Endothelial cell of umbilical vein (primary cell): ENCODE data around the gene C14orf119.

Experiments
- EZH2 ChIP-seq: IDR thresholded peaks from 2 replicates; pipeline ENCODE4 v1.6.1; 2012; ENCODE audit warnings: borderline replicate concordance, low read depth, mild to moderate bottlenecking, moderate library complexity, low read length, inconsistent platforms; ENCODE audit not compliant: severe bottlenecking
- FOS ChIP-seq: IDR thresholded peaks from 2 replicates; pipeline ENCODE4 v1.6.1; 2011; ENCODE audit warnings: mild to moderate bottlenecking, low read length, moderate library complexity, borderline replicate concordance; ENCODE audit not compliant: insufficient read depth
- GATA2 ChIP-seq: IDR thresholded peaks from 2 replicates; pipeline ENCODE4 v1.7.0; 2011; ENCODE audit warnings: low read depth, mild to moderate bottlenecking, moderate library complexity, mixed read lengths, low read length; ENCODE audit not compliant: insufficient read length, insufficient read depth
- MYC ChIP-seq: IDR thresholded peaks from one replicate; pipeline ENCODE4 v1.6.1; 2011; ENCODE audit warnings: mild to moderate bottlenecking, low read depth, low read length
- POLR2A ChIP-seq: IDR thresholded peaks from 2 replicates; pipeline ENCODE4 v1.6.1; 2012; ENCODE audit warnings: low read depth, mild to moderate bottlenecking, control low read depth, low read length
- POLR2AphosphoS5 ChIP-seq: IDR thresholded peaks from 2 replicates; pipeline ENCODE4 v1.6.1; 2012; ENCODE audit warnings: low read depth, mild to moderate bottlenecking, control low read depth, low read length, moderate library complexity; ENCODE audit not compliant: insufficient read depth
- TF ChIP-seq, protein P1 (sequence below), 2 donors: IDR thresholded peaks; 1 replicate in 1 of 2; 2 replicates in 1 of 2; pipeline ENCODE4 v1.5.1; 2011; ENCODE audit warnings: low read length in 2 of 2, mild to moderate bottlenecking in 2 of 2, moderate library complexity in 2 of 2, control low read depth in 1 of 2, inconsistent platforms in 1 of 2, low read depth in 1 of 2; ENCODE audit not compliant: insufficient read depth in 1 of 2; ENCODE audit errors: extremely low read depth in 1 of 2
- TF ChIP-seq, protein P2 (sequence below): IDR thresholded peaks from 2 replicates; pipeline ENCODE4 v1.6.1; 2011; ENCODE audit not compliant: insufficient read depth, insufficient read length

DNA sequence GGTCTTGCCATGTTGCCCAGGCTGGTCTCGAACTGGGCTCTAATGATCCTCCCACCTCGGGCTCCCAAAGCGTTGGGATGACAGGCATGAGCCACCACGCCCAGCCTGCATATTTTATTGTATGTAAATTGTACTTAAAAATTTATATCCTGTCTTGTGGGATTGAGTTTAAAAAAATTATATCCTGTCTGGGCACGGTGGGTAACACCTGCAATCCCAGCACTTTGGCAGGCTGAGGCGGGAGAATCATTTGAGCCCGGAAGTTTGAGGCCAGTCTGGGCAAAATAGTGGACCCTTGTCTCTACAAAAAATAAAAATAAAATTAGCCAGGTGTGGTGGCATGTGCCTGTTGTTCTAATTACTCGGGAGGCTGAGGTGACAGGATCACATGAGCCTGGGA is 37.7 kb downstream of the C14orf119 start:
- TF ChIP-seq, protein P1, sequence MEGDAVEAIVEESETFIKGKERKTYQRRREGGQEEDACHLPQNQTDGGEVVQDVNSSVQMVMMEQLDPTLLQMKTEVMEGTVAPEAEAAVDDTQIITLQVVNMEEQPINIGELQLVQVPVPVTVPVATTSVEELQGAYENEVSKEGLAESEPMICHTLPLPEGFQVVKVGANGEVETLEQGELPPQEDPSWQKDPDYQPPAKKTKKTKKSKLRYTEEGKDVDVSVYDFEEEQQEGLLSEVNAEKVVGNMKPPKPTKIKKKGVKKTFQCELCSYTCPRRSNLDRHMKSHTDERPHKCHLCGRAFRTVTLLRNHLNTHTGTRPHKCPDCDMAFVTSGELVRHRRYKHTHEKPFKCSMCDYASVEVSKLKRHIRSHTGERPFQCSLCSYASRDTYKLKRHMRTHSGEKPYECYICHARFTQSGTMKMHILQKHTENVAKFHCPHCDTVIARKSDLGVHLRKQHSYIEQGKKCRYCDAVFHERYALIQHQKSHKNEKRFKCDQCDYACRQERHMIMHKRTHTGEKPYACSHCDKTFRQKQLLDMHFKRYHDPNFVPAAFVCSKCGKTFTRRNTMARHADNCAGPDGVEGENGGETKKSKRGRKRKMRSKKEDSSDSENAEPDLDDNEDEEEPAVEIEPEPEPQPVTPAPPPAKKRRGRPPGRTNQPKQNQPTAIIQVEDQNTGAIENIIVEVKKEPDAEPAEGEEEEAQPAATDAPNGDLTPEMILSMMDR (IDR thresholded peaks at IDR 0.05; ENCODE audit: extremely low read depth in 1 of 2, insufficient read depth in 1 of 2, low read depth in 1 of 2, low read length in 2 of 2), result no peak
- TF ChIP-seq POLR2AphosphoS5 (no peak), EZH2 (no peak), POLR2A (no peak), MYC (no peak), GATA2 (no peak), FOS (no peak)
- TF ChIP-seq, protein P2, sequence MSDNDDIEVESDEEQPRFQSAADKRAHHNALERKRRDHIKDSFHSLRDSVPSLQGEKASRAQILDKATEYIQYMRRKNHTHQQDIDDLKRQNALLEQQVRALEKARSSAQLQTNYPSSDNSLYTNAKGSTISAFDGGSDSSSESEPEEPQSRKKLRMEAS, result no peak
